H9 (cell line): ENCODE measurements around the gene EPHA10. TPM values are rescaled to one million over a fixed set of nuclear protein-coding genes. Genes with fewer than 3 reads are reported as not detected.

Experiments used
- DNase-seq: peaks from one replicate; pipeline ENCODE4 v3.0.0-alpha.2; 2017
- H2AFZ ChIP-seq: one replicate; pipeline ENCODE4 v1.6.1; 2013; ENCODE audit warnings: mild to moderate bottlenecking, low read length, control low read depth, moderate library complexity
- H2AK5ac ChIP-seq: 2 replicates; pipeline ENCODE4 v1.6.1; 2013; ENCODE audit warnings: low read length, control low read depth, mixed read lengths; ENCODE audit not compliant: insufficient read length
- H2BK120ac ChIP-seq: one replicate; pipeline ENCODE4 v1.6.1; 2013; ENCODE audit warnings: low read depth, mild to moderate bottlenecking, low read length, control low read depth, inconsistent platforms; ENCODE audit not compliant: poor library complexity, severe bottlenecking
- H2BK12ac ChIP-seq: 2 replicates; pipeline ENCODE4 v1.6.1; 2013; ENCODE audit warnings: low read length, control low read depth, mixed read lengths, low read depth; ENCODE audit not compliant: insufficient read length
- H2BK15ac ChIP-seq: 2 replicates; pipeline ENCODE4 v1.6.1; 2013; ENCODE audit warnings: low read depth, low read length, control low read depth
- H2BK20ac ChIP-seq: one replicate; pipeline ENCODE4 v1.6.1; 2013; ENCODE audit warnings: low read depth, mild to moderate bottlenecking, low read length, control low read depth, inconsistent platforms; ENCODE audit not compliant: poor library complexity, severe bottlenecking
- H2BK5ac ChIP-seq: 2 replicates; pipeline ENCODE4 v1.6.1; 2013; ENCODE audit warnings: low read length, control low read depth, mixed read lengths; ENCODE audit not compliant: insufficient read length
- H3K14ac ChIP-seq: 2 replicates; pipeline ENCODE4 v1.6.1; 2013; ENCODE audit warnings: low read length, control low read depth; ENCODE audit not compliant: insufficient read depth
- H3K18ac ChIP-seq: 2 replicates; pipeline ENCODE4 v1.6.1; 2013; ENCODE audit warnings: low read depth, mild to moderate bottlenecking, mixed read lengths, low read length, control low read depth; ENCODE audit not compliant: insufficient read length
- H3K23ac ChIP-seq: 2 replicates; pipeline ENCODE4 v1.6.1; 2013; ENCODE audit warnings: low read length, control low read depth, mixed read lengths, low read depth; ENCODE audit not compliant: insufficient read length
- H3K23me2 ChIP-seq: 2 replicates; pipeline ENCODE4 v1.6.1; 2013; ENCODE audit warnings: low read depth, mild to moderate bottlenecking, mixed read lengths, low read length, control low read depth; ENCODE audit not compliant: insufficient read length, poor library complexity, severe bottlenecking
- H3K27ac ChIP-seq: 2 replicates; pipeline ENCODE4 v1.5.1; 2013; ENCODE audit warnings: low read length, control low read depth, mixed read lengths, low read depth; ENCODE audit not compliant: insufficient read length
- H3K27me3 ChIP-seq: 2 replicates; pipeline ENCODE4 v1.6.1; 2013; ENCODE audit warnings: low read length, control low read depth, inconsistent platforms; ENCODE audit not compliant: insufficient read depth
- H3K4ac ChIP-seq: 2 replicates; pipeline ENCODE4 v1.6.1; 2013; ENCODE audit warnings: low read depth, mild to moderate bottlenecking, control low read depth, inconsistent platforms, low read length, moderate library complexity
- H3K4me1 ChIP-seq: 2 replicates; pipeline ENCODE4 v1.6.1; 2013; ENCODE audit warnings: low read length, control low read depth, inconsistent platforms; ENCODE audit not compliant: insufficient read depth
- H3K4me2 ChIP-seq: 2 replicates; pipeline ENCODE4 v1.6.1; 2013; ENCODE audit warnings: low read length, control low read depth, mixed read lengths; ENCODE audit not compliant: insufficient read length, insufficient read depth
- H3K56ac ChIP-seq: 2 replicates; pipeline ENCODE4 v1.6.1; 2013; ENCODE audit warnings: low read depth, mild to moderate bottlenecking, mixed read lengths, low read length, control low read depth; ENCODE audit not compliant: insufficient read length
- H3K79me1 ChIP-seq: 2 replicates; pipeline ENCODE4 v1.6.1; 2013; ENCODE audit warnings: low read depth, mild to moderate bottlenecking, moderate library complexity, low read length, control low read depth, inconsistent platforms; ENCODE audit not compliant: insufficient read depth, poor library complexity, severe bottlenecking
- H3K79me2 ChIP-seq: 2 replicates; pipeline ENCODE4 v1.6.1; 2013; ENCODE audit warnings: low read length, control low read depth, inconsistent platforms; ENCODE audit not compliant: insufficient read depth
- H3K9ac ChIP-seq: 2 replicates; pipeline ENCODE4 v1.6.1; 2013; ENCODE audit warnings: low read length, control low read depth, mixed read lengths; ENCODE audit not compliant: insufficient read length; ENCODE audit errors: extremely low read depth
- H3K9me3 ChIP-seq: one replicate; pipeline ENCODE4 v1.6.1; 2013; ENCODE audit warnings: low read depth, low read length, inconsistent platforms; ENCODE audit not compliant: control insufficient read depth
- H3T11ph ChIP-seq: one replicate; pipeline ENCODE4 v1.6.1; 2013; ENCODE audit warnings: mild to moderate bottlenecking, low read length, control low read depth, inconsistent platforms
- H4K20me1 ChIP-seq: one replicate; pipeline ENCODE4 v1.6.1; 2013; ENCODE audit not compliant: control insufficient read depth, insufficient read length, insufficient read depth
- H4K5ac ChIP-seq: 2 replicates; pipeline ENCODE4 v1.6.1; 2013; ENCODE audit warnings: low read depth, mild to moderate bottlenecking, mixed read lengths, low read length, control low read depth; ENCODE audit not compliant: insufficient read length
- H4K8ac ChIP-seq: replicated peaks from 2 replicates; pipeline ENCODE4 v1.6.1; 2013; ENCODE audit warnings: low read length, control low read depth, mixed read lengths, low read depth; ENCODE audit not compliant: insufficient read length
- H4K91ac ChIP-seq: 2 replicates; pipeline ENCODE4 v1.6.1; 2013; ENCODE audit warnings: low read depth, mild to moderate bottlenecking, moderate library complexity, mixed read lengths, low read length, control low read depth; ENCODE audit not compliant: insufficient read length
- H3K27ac Mint-ChIP-seq, 3 experiments: 2 replicates in 2 of 3; 3 replicates in 1 of 3; pipeline ENCODE4 v1.8.0; 2020 to 2021; ENCODE audit warnings: mixed read lengths in 3 of 3, mild to moderate bottlenecking in 1 of 3, moderate library complexity in 1 of 3
- H3K27me3 Mint-ChIP-seq: 2 replicates; pipeline ENCODE4 v1.8.0; 2021; ENCODE audit warnings: low read depth, mild to moderate bottlenecking, moderate library complexity, mixed read lengths
- H3K36me3 Mint-ChIP-seq, 3 experiments: 2 replicates in 2 of 3; 3 replicates in 1 of 3; pipeline ENCODE4 v1.8.0; 2020 to 2021; ENCODE audit warnings: low read depth in 3 of 3, mixed read lengths in 3 of 3; ENCODE audit not compliant: insufficient read depth in 1 of 3
- H3K4me1 Mint-ChIP-seq, 2 experiments: 2 replicates each; pipeline ENCODE4 v1.8.0; 2020; ENCODE audit warnings: mixed read lengths in 2 of 2
- H3K4me3 Mint-ChIP-seq, 2 experiments: 2 replicates in 1 of 2; 3 replicates in 1 of 2; pipeline ENCODE4 v1.8.0; 2020 to 2021; ENCODE audit warnings: mild to moderate bottlenecking in 2 of 2, mixed read lengths in 2 of 2, moderate library complexity in 1 of 2
- H3K9me3 Mint-ChIP-seq, 2 experiments: 2 replicates in 1 of 2; 3 replicates in 1 of 2; pipeline ENCODE4 v1.8.0; 2020; ENCODE audit warnings: mild to moderate bottlenecking in 2 of 2, mixed read lengths in 2 of 2, moderate library complexity in 1 of 2
- WGBS: extraction: QIAGEN DNeasy Blood & Tissue Kit; methylation state at CpG from one replicate; pipeline ENCODE4 v1.1.7; 2013; ENCODE audit warnings: missing lambda C conversion rate, low lambda C conversion rate, mixed read lengths; ENCODE audit not compliant: insufficient read length; ENCODE audit errors: extremely low coverage; 5-methylcytosine and 5-hydroxymethylcytosine counted together
- total RNA-seq: library from RNA; stranded (reverse); gene quantifications from 2 replicates; pipeline ENCODE4 v1.2.1, GENCODE V29; 2021
- TF ChIP-seq, protein P1 (sequence below): fragments of 200-600 bp; sonication (generic); conservative IDR thresholded peaks from 3 replicates; pipeline ENCODE4 v1.8.0; 2021; ENCODE audit warnings: antibody characterized with exemption, mild to moderate bottlenecking

EPHA10 gene
- total RNA-seq, 1 experiment from 2014 or later = 0.96 TPM

DNA sequence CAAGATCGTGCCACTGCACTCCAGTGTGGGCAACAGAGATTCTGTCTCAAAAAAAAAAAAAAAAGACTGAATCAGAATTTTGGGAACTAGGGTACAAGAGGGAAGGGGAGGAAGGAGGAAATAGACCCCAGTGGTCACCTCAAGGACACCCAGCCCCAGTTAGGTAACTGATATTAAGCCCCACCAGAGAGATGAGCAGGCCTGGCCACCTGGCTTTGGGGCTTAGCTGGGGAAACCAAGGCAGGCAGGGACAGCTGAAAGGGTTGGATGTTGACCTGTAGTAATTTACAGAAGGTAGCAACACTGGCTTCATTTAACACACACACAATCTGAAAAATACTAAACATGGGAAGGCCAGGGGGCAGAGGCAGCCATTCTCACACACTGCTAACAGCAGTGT is 37.5 kb upstream of the EPHA10 start:
- H4K8ac ChIP-seq = no peak overlapping the region
- no peak overlapping the region for H2BK120ac ChIP-seq
- no peak overlapping the region for H3K4me3 Mint-ChIP-seq
- no peaks in the 10 kb centered on the region for H3K9me3 Mint-ChIP-seq
- peaks cover 7% of the 10 kb centered on the region for H3K23me2 ChIP-seq
- no peak overlapping the region for H2BK5ac ChIP-seq
- no peak overlapping the region for H3K56ac ChIP-seq
- H3K4me1 Mint-ChIP-seq = peaks cover 0 to 4% of the 10 kb centered on the region in 2 experiments; a peak in 2 of 4 replicates
- TF ChIP-seq, protein P1, sequence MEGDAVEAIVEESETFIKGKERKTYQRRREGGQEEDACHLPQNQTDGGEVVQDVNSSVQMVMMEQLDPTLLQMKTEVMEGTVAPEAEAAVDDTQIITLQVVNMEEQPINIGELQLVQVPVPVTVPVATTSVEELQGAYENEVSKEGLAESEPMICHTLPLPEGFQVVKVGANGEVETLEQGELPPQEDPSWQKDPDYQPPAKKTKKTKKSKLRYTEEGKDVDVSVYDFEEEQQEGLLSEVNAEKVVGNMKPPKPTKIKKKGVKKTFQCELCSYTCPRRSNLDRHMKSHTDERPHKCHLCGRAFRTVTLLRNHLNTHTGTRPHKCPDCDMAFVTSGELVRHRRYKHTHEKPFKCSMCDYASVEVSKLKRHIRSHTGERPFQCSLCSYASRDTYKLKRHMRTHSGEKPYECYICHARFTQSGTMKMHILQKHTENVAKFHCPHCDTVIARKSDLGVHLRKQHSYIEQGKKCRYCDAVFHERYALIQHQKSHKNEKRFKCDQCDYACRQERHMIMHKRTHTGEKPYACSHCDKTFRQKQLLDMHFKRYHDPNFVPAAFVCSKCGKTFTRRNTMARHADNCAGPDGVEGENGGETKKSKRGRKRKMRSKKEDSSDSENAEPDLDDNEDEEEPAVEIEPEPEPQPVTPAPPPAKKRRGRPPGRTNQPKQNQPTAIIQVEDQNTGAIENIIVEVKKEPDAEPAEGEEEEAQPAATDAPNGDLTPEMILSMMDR = no peak
- no peak overlapping the region for H3K23ac ChIP-seq
- H3K79me2 ChIP-seq = peaks cover 7% of the 10 kb centered on the region; the same call in 1 of the 2 replicates
- H3K27ac ChIP-seq = no peak overlapping the region
- no peaks in the 10 kb centered on the region for H3K9me3 ChIP-seq
- no peak overlapping the region for H2AK5ac ChIP-seq
- H3K4me1 ChIP-seq = no peaks in the 10 kb centered on the region; the same call in 1 of the 2 replicates
- no peaks in the 10 kb centered on the region for H4K20me1 ChIP-seq
- H2BK12ac ChIP-seq = no peak overlapping the region
- DNase-seq = no peak
- no peaks in the 10 kb centered on the region for H3K27me3 ChIP-seq
- H4K91ac ChIP-seq = no peak overlapping the region
- H2BK20ac ChIP-seq = no peak overlapping the region
- H4K5ac ChIP-seq = no peak overlapping the region
- H3K27ac Mint-ChIP-seq = no peak overlapping the region
- no peak overlapping the region for H3K14ac ChIP-seq
- no peak overlapping the region for H3K18ac ChIP-seq
- no peak overlapping the region for H2AFZ ChIP-seq
- WGBS = no CpG with 5 or more reads among the region's 1 CpG
- H3K79me1 ChIP-seq = peaks cover 9% of the 10 kb centered on the region
- no peak overlapping the region for H3K4me2 ChIP-seq
- peaks cover 45 to 90% (median 67%) of the 10 kb centered on the region in 3 experiments for H3K36me3 Mint-ChIP-seq
- H3K27me3 Mint-ChIP-seq = no peaks in the 10 kb centered on the region
- H2BK15ac ChIP-seq = no peak overlapping the region
- no peak overlapping the region for H3T11ph ChIP-seq
- no peak overlapping the region for H3K9ac ChIP-seq
- no peak overlapping the region for H3K4ac ChIP-seq
